Measurements from ENCODE around the gene DCC. TPM values are rescaled to one million over a fixed set of nuclear protein-coding genes. Genes with fewer than 3 reads are reported as not detected.

DCC gene
- total RNA-seq, 1 donor from 2014 or later: 0.24 TPM

GRCh38 chr18:53101536-53102105, 761.6 kb downstream of the DCC start:
- no peak overlapping the region for H3K4me3 Mint-ChIP-seq (ENCODE audit: unreplicated experiment)
- H3K27ac Mint-ChIP-seq (ENCODE audit: unreplicated experiment): no peak overlapping the region
- H3K36me3 Mint-ChIP-seq (ENCODE audit: unreplicated experiment): no peaks in the 10 kb centered on the region
- no peak for DNase-seq (ENCODE audit: extremely low spot score, unreplicated experiment)
- no peak for TF ChIP-seq CTCF (IDR thresholded peaks at IDR 0.05)
- H3K4me1 Mint-ChIP-seq (ENCODE audit: unreplicated experiment): no peaks in the 10 kb centered on the region
- peaks cover 23% of the 10 kb centered on the region for H3K9me3 Mint-ChIP-seq (ENCODE audit: unreplicated experiment)
- no peaks in the 10 kb centered on the region for H3K27me3 Mint-ChIP-seq (ENCODE audit: unreplicated experiment)

GRCh38 chr18:53114441-53114840, 774.4 kb downstream of the DCC start:
- Mint-ChIP-seq H3K36me3 (ENCODE audit: unreplicated experiment) (no peaks in the 10 kb centered on the region), H3K4me1 (ENCODE audit: unreplicated experiment) (no peaks in the 10 kb centered on the region), H3K27me3 (ENCODE audit: unreplicated experiment) (no peaks in the 10 kb centered on the region), H3K27ac (ENCODE audit: unreplicated experiment) (no peak overlapping the region), H3K4me3 (ENCODE audit: unreplicated experiment) (no peak overlapping the region), H3K9me3 (ENCODE audit: unreplicated experiment) (peaks cover 12% of the 10 kb centered on the region)
- DNase-seq (ENCODE audit: extremely low spot score, unreplicated experiment): no peak
- no peak for TF ChIP-seq CTCF (IDR thresholded peaks at IDR 0.05)

- H3K9me3 Mint-ChIP-seq (ENCODE audit: unreplicated experiment): peaks cover 7% of the 10 kb centered on the region
- no peak for TF ChIP-seq CTCF (IDR thresholded peaks at IDR 0.05)
- no peaks in the 10 kb centered on the region for H3K27me3 Mint-ChIP-seq (ENCODE audit: unreplicated experiment)
- H3K4me1 Mint-ChIP-seq (ENCODE audit: unreplicated experiment): no peaks in the 10 kb centered on the region
- H3K27ac Mint-ChIP-seq (ENCODE audit: unreplicated experiment): no peak overlapping the region
- H3K4me3 Mint-ChIP-seq (ENCODE audit: unreplicated experiment): no peak overlapping the region
- DNase-seq (ENCODE audit: extremely low spot score, unreplicated experiment): no peak
- no peaks in the 10 kb centered on the region for H3K36me3 Mint-ChIP-seq (ENCODE audit: unreplicated experiment)
These were observed 776.0 kb downstream of the DCC start for GRCh38 chr18:53115876-53116585.

DNA sequence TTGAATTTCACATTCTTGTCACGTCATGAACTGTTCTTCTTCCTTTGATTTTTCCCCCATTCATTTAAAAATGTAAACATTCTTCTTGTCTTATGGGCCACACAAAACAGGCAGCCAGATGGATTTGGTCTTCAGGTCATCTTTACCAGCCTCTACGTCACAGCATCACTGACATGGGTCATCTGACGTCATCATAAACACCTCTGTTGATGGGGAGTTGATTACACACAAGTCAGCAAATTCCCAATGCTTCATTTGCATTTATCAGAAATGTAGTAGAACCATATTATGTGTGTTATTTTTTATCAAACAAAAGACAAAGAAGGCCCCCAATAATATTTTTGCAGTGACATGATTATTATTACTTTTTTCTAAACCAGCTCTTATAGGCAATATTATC, 777.9 kb downstream of the DCC start:
- H3K4me3 Mint-ChIP-seq (ENCODE audit: unreplicated experiment): no peak overlapping the region
- H3K27me3 Mint-ChIP-seq (ENCODE audit: unreplicated experiment): no peaks in the 10 kb centered on the region
- H3K27ac Mint-ChIP-seq (ENCODE audit: unreplicated experiment): no peak overlapping the region
- no peaks in the 10 kb centered on the region for H3K36me3 Mint-ChIP-seq (ENCODE audit: unreplicated experiment)
- peaks cover 3% of the 10 kb centered on the region for H3K9me3 Mint-ChIP-seq (ENCODE audit: unreplicated experiment)
- no peak for TF ChIP-seq CTCF (IDR thresholded peaks at IDR 0.05)
- no peak for DNase-seq (ENCODE audit: extremely low spot score, unreplicated experiment)
- H3K4me1 Mint-ChIP-seq (ENCODE audit: unreplicated experiment): no peaks in the 10 kb centered on the region

DNA sequence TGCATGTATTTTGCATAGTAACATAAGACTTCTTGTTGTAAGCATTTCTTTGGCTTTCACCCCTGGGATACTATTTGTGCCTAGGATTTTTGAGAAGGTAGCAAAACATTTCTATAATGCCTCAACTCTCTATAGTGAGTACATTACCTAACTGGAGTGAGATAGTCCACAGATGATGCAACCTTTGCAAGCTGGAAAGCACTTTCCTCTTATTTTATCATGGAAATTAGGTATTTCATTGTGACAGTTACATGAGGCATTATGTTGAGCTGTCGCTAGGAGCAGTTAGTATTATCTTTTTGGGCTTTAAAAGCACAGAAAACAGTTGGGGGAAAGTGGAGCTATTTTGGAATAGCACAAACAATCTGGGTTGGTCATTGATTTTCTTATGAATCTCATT, 786.2 kb downstream of the DCC start:
- H3K4me1 Mint-ChIP-seq (ENCODE audit: unreplicated experiment): no peaks in the 10 kb centered on the region

More for the DNA sequence above, 786.2 kb downstream of the DCC start:
- Mint-ChIP-seq H3K27me3 (ENCODE audit: unreplicated experiment) (no peaks in the 10 kb centered on the region), H3K4me3 (ENCODE audit: unreplicated experiment) (no peak overlapping the region), H3K27ac (ENCODE audit: unreplicated experiment) (no peak overlapping the region), H3K9me3 (ENCODE audit: unreplicated experiment) (no peaks in the 10 kb centered on the region), H3K36me3 (ENCODE audit: unreplicated experiment) (no peaks in the 10 kb centered on the region)
- DNase-seq (ENCODE audit: extremely low spot score, unreplicated experiment): no peak
- TF ChIP-seq CTCF (IDR thresholded peaks at IDR 0.05): no peak
